ENCODE measurements around the gene EPN2. TPM values are rescaled to one million over a fixed set of nuclear protein-coding genes. Genes with fewer than 3 reads are reported as not detected.

EPN2 gene
- polyA plus RNA-seq, 3 donors: 0.93 TPM; not detected in 2

- Histone ChIP-seq H3K79me2 (ENCODE audit: insufficient read depth, low read length) (no peaks in the 10 kb centered on the region), H3K9ac (ENCODE audit: insufficient read depth, low read length, poor library complexity, severe bottlenecking) (no peak overlapping the region), H2AFZ (ENCODE audit: insufficient read depth, low read depth, low read length, poor library complexity, severe bottlenecking) (no peak overlapping the region), H4K20me1 (ENCODE audit: insufficient read depth, low read length) (no peaks in the 10 kb centered on the region), H3K4me3 (replicated peaks in 1 of 3; ENCODE audit: low read depth in 2 of 3, low read length in 3 of 3) (no peak overlapping the region), H3K27me3 (ENCODE audit: control insufficient read depth in 2 of 2, insufficient read depth in 2 of 2, low read length in 2 of 2) (no peaks in the 10 kb centered on the region), H3K4me2 (replicated peaks; ENCODE audit: extremely low read depth, low read length, poor library complexity, severe bottlenecking) (no peak overlapping the region), H3K36me3 (replicated peaks in 1 of 2; ENCODE audit: control insufficient read depth in 1 of 2, insufficient read depth in 2 of 2, low read length in 2 of 2) (no peaks in the 10 kb centered on the region), H3K4me1 (ENCODE audit: control insufficient read depth in 1 of 2, insufficient read depth in 2 of 2, low read length in 2 of 2) (no peaks in the 10 kb centered on the region), H3K9me3 (replicated peaks in 1 of 2; ENCODE audit: control insufficient read depth in 1 of 2, insufficient read depth in 1 of 2, low read length in 2 of 2) (no peaks in the 10 kb centered on the region), H3K27ac (ENCODE audit: low read depth in 1 of 2, low read length in 2 of 2) (no peak overlapping the region)
- H3K4me1 Mint-ChIP-seq: no peaks in the 10 kb centered on the region
- intact Hi-C loops (cut with micrococcal nuclease): no loop called here
- 97% methylated on average over 7 of the region's 7 CpGs for WGBS (ENCODE audit: insufficient coverage)
- peaks cover 8 to 26% (median 14%) of the 10 kb centered on the region in 3 donors for H3K27me3 Mint-ChIP-seq (ENCODE audit: low read depth in 3 of 3)
- no peaks in the 10 kb centered on the region for H3K9me3 Mint-ChIP-seq
- H3K36me3 Mint-ChIP-seq: no peaks in the 10 kb centered on the region
- H3K27ac Mint-ChIP-seq: no peak overlapping the region
- no peak overlapping the region for H3K4me3 Mint-ChIP-seq
- DNase-seq: no peak
- no peak for TF ChIP-seq CTCF (IDR thresholded peaks at IDR 0.05)
Observed at GRCh38 chr17:19345067-19345460, 107.9 kb downstream of the EPN2 start.

- Histone ChIP-seq H3K9ac (ENCODE audit: insufficient read depth, low read length, poor library complexity, severe bottlenecking) (no peak overlapping the region), H3K4me1 (ENCODE audit: control insufficient read depth in 1 of 2, insufficient read depth in 2 of 2, low read length in 2 of 2) (no peaks in the 10 kb centered on the region), H2AFZ (ENCODE audit: insufficient read depth, low read depth, low read length, poor library complexity, severe bottlenecking) (no peak overlapping the region), H3K27me3 (ENCODE audit: control insufficient read depth in 2 of 2, insufficient read depth in 2 of 2, low read length in 2 of 2) (no peaks in the 10 kb centered on the region), H3K9me3 (replicated peaks in 1 of 2; ENCODE audit: control insufficient read depth in 1 of 2, insufficient read depth in 1 of 2, low read length in 2 of 2) (no peaks in the 10 kb centered on the region), H3K27ac (ENCODE audit: low read depth in 1 of 2, low read length in 2 of 2) (no peak overlapping the region), H4K20me1 (ENCODE audit: insufficient read depth, low read length) (no peaks in the 10 kb centered on the region), H3K4me2 (replicated peaks; ENCODE audit: extremely low read depth, low read length, poor library complexity, severe bottlenecking) (no peak overlapping the region), H3K4me3 (replicated peaks in 1 of 3; ENCODE audit: low read depth in 2 of 3, low read length in 3 of 3) (no peak overlapping the region), H3K79me2 (ENCODE audit: insufficient read depth, low read length) (no peaks in the 10 kb centered on the region), H3K36me3 (replicated peaks in 1 of 2; ENCODE audit: control insufficient read depth in 1 of 2, insufficient read depth in 2 of 2, low read length in 2 of 2) (no peaks in the 10 kb centered on the region)
- no peak overlapping the region for H3K27ac Mint-ChIP-seq
- no peak for TF ChIP-seq CTCF (IDR thresholded peaks at IDR 0.05)
- intact Hi-C loops (cut with micrococcal nuclease): no loop called here
- no peaks in the 10 kb centered on the region for H3K9me3 Mint-ChIP-seq
- WGBS (ENCODE audit: insufficient coverage): 95% methylated on average over 8 of the region's 13 CpGs
- no peak for DNase-seq
- no peak overlapping the region for H3K4me3 Mint-ChIP-seq
- H3K36me3 Mint-ChIP-seq: no peaks in the 10 kb centered on the region
- H3K4me1 Mint-ChIP-seq: no peaks in the 10 kb centered on the region
- peaks cover 6 to 27% (median 19%) of the 10 kb centered on the region in 3 donors for H3K27me3 Mint-ChIP-seq (ENCODE audit: low read depth in 3 of 3)
Observed at GRCh38 chr17:19345486-19346350, 108.6 kb downstream of the EPN2 start.

All from CD14-positive monocyte (primary cell).